Measurements from ENCODE around the gene MORC2. TPM values are rescaled to one million over a fixed set of nuclear protein-coding genes. Genes with fewer than 3 reads are reported as not detected.

MORC2 gene
- total and polyA plus RNA-seq, 2 of the 13 experiments (the other 11 are each of a cell fraction or from before 2014, with no cell fraction given), result 11.9 to 18.3 TPM

GRCh38 chr22:30968924-30969531, 454 bp upstream of the MORC2 start, which contains the start of gene TUG1 (continued):
- TF ChIP-seq STAT6 (CRISPR knock-in tag; IDR thresholded peaks at IDR 0.05; ENCODE audit: borderline replicate concordance) (no peak), ZZZ3 (CRISPR knock-in tag; IDR thresholded peaks at IDR 0.05; ENCODE audit: borderline replicate concordance) (peak; percentile 77; the same call in 1 of the 2 replicates), PHF8 (CRISPR knock-in tag; IDR thresholded peaks at IDR 0.05) (peak; percentile 82), ZSCAN5A (CRISPR knock-in tag; IDR thresholded peaks at IDR 0.05; ENCODE audit: borderline replicate concordance) (no peak), ZBTB8A (CRISPR knock-in tag; IDR thresholded peaks at IDR 0.05; ENCODE audit: borderline replicate concordance, low read depth) (no peak), ZNF180 (CRISPR knock-in tag; IDR thresholded peaks at IDR 0.05; ENCODE audit: borderline replicate concordance, low read depth) (no peak), SCMH1 (CRISPR knock-in tag; IDR thresholded peaks at IDR 0.05; ENCODE audit: borderline replicate concordance) (no peak), ZBTB7A (CRISPR knock-in tag; IDR thresholded peaks at IDR 0.05) (no peak), ZFX (CRISPR knock-in tag; IDR thresholded peaks at IDR 0.05; ENCODE audit: low read depth) (peak; percentile 86)
- TF ChIP-seq, protein P1, sequence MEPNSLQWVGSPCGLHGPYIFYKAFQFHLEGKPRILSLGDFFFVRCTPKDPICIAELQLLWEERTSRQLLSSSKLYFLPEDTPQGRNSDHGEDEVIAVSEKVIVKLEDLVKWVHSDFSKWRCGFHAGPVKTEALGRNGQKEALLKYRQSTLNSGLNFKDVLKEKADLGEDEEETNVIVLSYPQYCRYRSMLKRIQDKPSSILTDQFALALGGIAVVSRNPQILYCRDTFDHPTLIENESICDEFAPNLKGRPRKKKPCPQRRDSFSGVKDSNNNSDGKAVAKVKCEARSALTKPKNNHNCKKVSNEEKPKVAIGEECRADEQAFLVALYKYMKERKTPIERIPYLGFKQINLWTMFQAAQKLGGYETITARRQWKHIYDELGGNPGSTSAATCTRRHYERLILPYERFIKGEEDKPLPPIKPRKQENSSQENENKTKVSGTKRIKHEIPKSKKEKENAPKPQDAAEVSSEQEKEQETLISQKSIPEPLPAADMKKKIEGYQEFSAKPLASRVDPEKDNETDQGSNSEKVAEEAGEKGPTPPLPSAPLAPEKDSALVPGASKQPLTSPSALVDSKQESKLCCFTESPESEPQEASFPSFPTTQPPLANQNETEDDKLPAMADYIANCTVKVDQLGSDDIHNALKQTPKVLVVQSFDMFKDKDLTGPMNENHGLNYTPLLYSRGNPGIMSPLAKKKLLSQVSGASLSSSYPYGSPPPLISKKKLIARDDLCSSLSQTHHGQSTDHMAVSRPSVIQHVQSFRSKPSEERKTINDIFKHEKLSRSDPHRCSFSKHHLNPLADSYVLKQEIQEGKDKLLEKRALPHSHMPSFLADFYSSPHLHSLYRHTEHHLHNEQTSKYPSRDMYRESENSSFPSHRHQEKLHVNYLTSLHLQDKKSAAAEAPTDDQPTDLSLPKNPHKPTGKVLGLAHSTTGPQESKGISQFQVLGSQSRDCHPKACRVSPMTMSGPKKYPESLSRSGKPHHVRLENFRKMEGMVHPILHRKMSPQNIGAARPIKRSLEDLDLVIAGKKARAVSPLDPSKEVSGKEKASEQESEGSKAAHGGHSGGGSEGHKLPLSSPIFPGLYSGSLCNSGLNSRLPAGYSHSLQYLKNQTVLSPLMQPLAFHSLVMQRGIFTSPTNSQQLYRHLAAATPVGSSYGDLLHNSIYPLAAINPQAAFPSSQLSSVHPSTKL (CRISPR knock-in tag; IDR thresholded peaks at IDR 0.05), result peak; percentile 8; the same call in 1 of the 2 replicates
- TF ChIP-seq, protein P2, sequence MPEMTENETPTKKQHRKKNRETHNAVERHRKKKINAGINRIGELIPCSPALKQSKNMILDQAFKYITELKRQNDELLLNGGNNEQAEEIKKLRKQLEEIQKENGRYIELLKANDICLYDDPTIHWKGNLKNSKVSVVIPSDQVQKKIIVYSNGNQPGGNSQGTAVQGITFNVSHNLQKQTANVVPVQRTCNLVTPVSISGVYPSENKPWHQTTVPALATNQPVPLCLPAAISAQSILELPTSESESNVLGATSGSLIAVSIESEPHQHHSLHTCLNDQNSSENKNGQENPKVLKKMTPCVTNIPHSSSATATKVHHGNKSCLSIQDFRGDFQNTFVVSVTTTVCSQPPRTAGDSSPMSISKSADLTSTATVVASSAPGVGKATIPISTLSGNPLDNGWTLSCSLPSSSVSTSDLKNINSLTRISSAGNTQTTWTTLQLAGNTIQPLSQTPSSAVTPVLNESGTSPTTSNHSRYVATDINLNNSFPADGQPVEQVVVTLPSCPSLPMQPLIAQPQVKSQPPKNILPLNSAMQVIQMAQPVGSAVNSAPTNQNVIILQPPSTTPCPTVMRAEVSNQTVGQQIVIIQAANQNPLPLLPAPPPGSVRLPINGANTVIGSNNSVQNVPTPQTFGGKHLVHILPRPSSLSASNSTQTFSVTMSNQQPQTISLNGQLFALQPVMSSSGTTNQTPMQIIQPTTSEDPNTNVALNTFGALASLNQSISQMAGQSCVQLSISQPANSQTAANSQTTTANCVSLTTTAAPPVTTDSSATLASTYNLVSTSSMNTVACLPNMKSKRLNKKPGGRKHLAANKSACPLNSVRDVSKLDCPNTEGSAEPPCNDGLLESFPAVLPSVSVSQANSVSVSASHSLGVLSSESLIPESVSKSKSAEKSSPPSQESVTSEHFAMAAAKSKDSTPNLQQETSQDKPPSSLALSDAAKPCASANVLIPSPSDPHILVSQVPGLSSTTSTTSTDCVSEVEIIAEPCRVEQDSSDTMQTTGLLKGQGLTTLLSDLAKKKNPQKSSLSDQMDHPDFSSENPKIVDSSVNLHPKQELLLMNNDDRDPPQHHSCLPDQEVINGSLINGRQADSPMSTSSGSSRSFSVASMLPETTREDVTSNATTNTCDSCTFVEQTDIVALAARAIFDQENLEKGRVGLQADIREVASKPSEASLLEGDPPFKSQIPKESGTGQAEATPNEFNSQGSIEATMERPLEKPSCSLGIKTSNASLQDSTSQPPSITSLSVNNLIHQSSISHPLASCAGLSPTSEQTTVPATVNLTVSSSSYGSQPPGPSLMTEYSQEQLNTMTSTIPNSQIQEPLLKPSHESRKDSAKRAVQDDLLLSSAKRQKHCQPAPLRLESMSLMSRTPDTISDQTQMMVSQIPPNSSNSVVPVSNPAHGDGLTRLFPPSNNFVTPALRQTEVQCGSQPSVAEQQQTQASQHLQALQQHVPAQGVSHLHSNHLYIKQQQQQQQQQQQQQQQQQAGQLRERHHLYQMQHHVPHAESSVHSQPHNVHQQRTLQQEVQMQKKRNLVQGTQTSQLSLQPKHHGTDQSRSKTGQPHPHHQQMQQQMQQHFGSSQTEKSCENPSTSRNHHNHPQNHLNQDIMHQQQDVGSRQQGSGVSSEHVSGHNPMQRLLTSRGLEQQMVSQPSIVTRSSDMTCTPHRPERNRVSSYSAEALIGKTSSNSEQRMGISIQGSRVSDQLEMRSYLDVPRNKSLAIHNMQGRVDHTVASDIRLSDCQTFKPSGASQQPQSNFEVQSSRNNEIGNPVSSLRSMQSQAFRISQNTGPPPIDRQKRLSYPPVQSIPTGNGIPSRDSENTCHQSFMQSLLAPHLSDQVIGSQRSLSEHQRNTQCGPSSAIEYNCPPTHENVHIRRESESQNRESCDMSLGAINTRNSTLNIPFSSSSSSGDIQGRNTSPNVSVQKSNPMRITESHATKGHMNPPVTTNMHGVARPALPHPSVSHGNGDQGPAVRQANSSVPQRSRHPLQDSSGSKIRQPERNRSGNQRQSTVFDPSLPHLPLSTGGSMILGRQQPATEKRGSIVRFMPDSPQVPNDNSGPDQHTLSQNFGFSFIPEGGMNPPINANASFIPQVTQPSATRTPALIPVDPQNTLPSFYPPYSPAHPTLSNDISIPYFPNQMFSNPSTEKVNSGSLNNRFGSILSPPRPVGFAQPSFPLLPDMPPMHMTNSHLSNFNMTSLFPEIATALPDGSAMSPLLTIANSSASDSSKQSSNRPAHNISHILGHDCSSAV (CRISPR knock-in tag; IDR thresholded peaks at IDR 0.05; ENCODE audit: borderline replicate concordance), result no peak

All from HepG2 (cell line).